ENCODE data around the gene SLC17A3. TPM values are rescaled to one million over a fixed set of nuclear protein-coding genes. Genes with fewer than 3 reads are reported as not detected.

SLC17A3 gene
- not detected for total RNA-seq (ENCODE audit: unreplicated experiment)
- long read RNA-seq, result 0 reads

- Mint-ChIP-seq H3K4me3 (ENCODE audit: unreplicated experiment) (no peak within 1 kb of the TSS), H3K27ac (ENCODE audit: unreplicated experiment) (no peak within 1 kb of the TSS), H3K27me3 (ENCODE audit: unreplicated experiment) (peaks cover 2% of the 10 kb centered on the region), H3K9me3 (ENCODE audit: unreplicated experiment) (no peaks in the 10 kb centered on the region), H3K4me1 (ENCODE audit: low read depth, unreplicated experiment) (no peaks in the 10 kb centered on the region), H3K36me3 (ENCODE audit: unreplicated experiment) (no peaks in the 10 kb centered on the region)
- TF ChIP-seq, protein P1, sequence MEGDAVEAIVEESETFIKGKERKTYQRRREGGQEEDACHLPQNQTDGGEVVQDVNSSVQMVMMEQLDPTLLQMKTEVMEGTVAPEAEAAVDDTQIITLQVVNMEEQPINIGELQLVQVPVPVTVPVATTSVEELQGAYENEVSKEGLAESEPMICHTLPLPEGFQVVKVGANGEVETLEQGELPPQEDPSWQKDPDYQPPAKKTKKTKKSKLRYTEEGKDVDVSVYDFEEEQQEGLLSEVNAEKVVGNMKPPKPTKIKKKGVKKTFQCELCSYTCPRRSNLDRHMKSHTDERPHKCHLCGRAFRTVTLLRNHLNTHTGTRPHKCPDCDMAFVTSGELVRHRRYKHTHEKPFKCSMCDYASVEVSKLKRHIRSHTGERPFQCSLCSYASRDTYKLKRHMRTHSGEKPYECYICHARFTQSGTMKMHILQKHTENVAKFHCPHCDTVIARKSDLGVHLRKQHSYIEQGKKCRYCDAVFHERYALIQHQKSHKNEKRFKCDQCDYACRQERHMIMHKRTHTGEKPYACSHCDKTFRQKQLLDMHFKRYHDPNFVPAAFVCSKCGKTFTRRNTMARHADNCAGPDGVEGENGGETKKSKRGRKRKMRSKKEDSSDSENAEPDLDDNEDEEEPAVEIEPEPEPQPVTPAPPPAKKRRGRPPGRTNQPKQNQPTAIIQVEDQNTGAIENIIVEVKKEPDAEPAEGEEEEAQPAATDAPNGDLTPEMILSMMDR (IDR thresholded peaks at IDR 0.05; ENCODE audit: partially characterized antibody, unreplicated experiment), result no peak
- DNase-seq, result no peak
Measured at GRCh38 chr6:25874118-25874517, at the start of gene SLC17A3. TSS of gene SLC17A3 (minus strand) at chr6:25874243. CDS start at chr6:25868387, 5,856 bp downstream.

DNA sequence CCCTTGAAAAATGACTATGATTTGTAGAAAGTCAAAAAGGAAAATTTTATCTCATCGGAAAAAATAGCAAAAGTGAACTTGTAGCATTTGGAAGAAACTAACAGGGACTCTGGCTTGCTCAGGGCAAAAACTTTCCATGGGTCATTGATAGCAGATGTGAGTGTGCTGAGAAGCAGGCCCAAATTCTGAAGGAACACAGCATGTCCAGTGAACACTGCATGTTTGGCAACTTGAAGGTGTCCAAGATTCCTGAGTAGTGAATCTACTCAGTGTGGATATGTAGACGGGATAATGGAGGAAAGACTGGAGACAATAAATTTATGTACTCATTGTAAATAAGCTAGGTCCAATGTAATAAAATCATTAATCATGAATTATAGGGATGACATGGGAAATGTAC lies 48.3 kb upstream of the SLC17A3 start:
- Mint-ChIP-seq H3K36me3 (ENCODE audit: unreplicated experiment) (no peaks in the 10 kb centered on the region), H3K27ac (ENCODE audit: unreplicated experiment) (no peak overlapping the region)

GRCh38 chr6:25921525-25922203 lies 47.6 kb upstream of the SLC17A3 start:
- H3K27me3 Mint-ChIP-seq (ENCODE audit: unreplicated experiment), result no peaks in the 10 kb centered on the region
- no peaks in the 10 kb centered on the region for H3K36me3 Mint-ChIP-seq (ENCODE audit: unreplicated experiment)
- no peak overlapping the region for H3K27ac Mint-ChIP-seq (ENCODE audit: unreplicated experiment)
- H3K9me3 Mint-ChIP-seq (ENCODE audit: unreplicated experiment), result no peaks in the 10 kb centered on the region
- no peak overlapping the region for H3K4me3 Mint-ChIP-seq (ENCODE audit: unreplicated experiment)
- DNase-seq, result no peak
- TF ChIP-seq, protein P1 (IDR thresholded peaks at IDR 0.05; ENCODE audit: partially characterized antibody, unreplicated experiment), result no peak
- H3K4me1 Mint-ChIP-seq (ENCODE audit: low read depth, unreplicated experiment), result peaks cover 2% of the 10 kb centered on the region

More for the DNA sequence above, 48.3 kb upstream of the SLC17A3 start:
- H3K27me3 Mint-ChIP-seq (ENCODE audit: unreplicated experiment), result no peaks in the 10 kb centered on the region
- TF ChIP-seq, protein P1 (IDR thresholded peaks at IDR 0.05; ENCODE audit: partially characterized antibody, unreplicated experiment), result no peak
- no peaks in the 10 kb centered on the region for H3K9me3 Mint-ChIP-seq (ENCODE audit: unreplicated experiment)
- no peak for DNase-seq
- H3K4me1 Mint-ChIP-seq (ENCODE audit: low read depth, unreplicated experiment), result peaks cover 2% of the 10 kb centered on the region
- H3K4me3 Mint-ChIP-seq (ENCODE audit: unreplicated experiment), result no peak overlapping the region

GRCh38 chr6:25919657-25920056 lies 45.6 kb upstream of the SLC17A3 start:
- TF ChIP-seq, protein P1 (IDR thresholded peaks at IDR 0.05; ENCODE audit: partially characterized antibody, unreplicated experiment), result no peak
- no peak overlapping the region for H3K4me3 Mint-ChIP-seq (ENCODE audit: unreplicated experiment)
- H3K27ac Mint-ChIP-seq (ENCODE audit: unreplicated experiment), result no peak overlapping the region
- H3K27me3 Mint-ChIP-seq (ENCODE audit: unreplicated experiment), result no peaks in the 10 kb centered on the region
- no peaks in the 10 kb centered on the region for H3K36me3 Mint-ChIP-seq (ENCODE audit: unreplicated experiment)
- peaks cover 2% of the 10 kb centered on the region for H3K4me1 Mint-ChIP-seq (ENCODE audit: low read depth, unreplicated experiment)
- no peaks in the 10 kb centered on the region for H3K9me3 Mint-ChIP-seq (ENCODE audit: unreplicated experiment)
- DNase-seq, result no peak

- Mint-ChIP-seq H3K27ac (ENCODE audit: unreplicated experiment) (no peak overlapping the region), H3K36me3 (ENCODE audit: unreplicated experiment) (no peaks in the 10 kb centered on the region), H3K4me3 (ENCODE audit: unreplicated experiment) (no peak overlapping the region), H3K4me1 (ENCODE audit: low read depth, unreplicated experiment) (no peaks in the 10 kb centered on the region), H3K27me3 (ENCODE audit: unreplicated experiment) (no peaks in the 10 kb centered on the region), H3K9me3 (ENCODE audit: unreplicated experiment) (no peaks in the 10 kb centered on the region)
- DNase-seq, result no peak
- TF ChIP-seq, protein P1 (IDR thresholded peaks at IDR 0.05; ENCODE audit: partially characterized antibody, unreplicated experiment), result no peak
Measured at GRCh38 chr6:25918083-25918683, 44.1 kb upstream of the SLC17A3 start.

Data from glutamatergic neuron (in vitro differentiated cells).